Measurements from ENCODE around the gene TMEM132D.
A peak's percentile ranks its signal among the peaks of the same experiment; 100 is the strongest.

Gene TMEM132D

GRCh38 chr12:129257524-129257923, 646.3 kb downstream of the TMEM132D start:
- TF ChIP-seq ZNF707 (tag by site-specific recombination; IDR thresholded peaks at IDR 0.05) (no peak), SCRT1 (tag by site-specific recombination; IDR thresholded peaks at IDR 0.05; ENCODE audit: borderline replicate concordance) (no peak), ZNF473 (tag by site-specific recombination; IDR thresholded peaks at IDR 0.05) (no peak), ZNF843 (tag by site-specific recombination; IDR thresholded peaks at IDR 0.05) (no peak), ZNF292 (tag by site-specific recombination; IDR thresholded peaks at IDR 0.05; ENCODE audit: borderline replicate concordance, low read depth) (no peak), ZBTB21 (tag by site-specific recombination; IDR thresholded peaks at IDR 0.05) (no peak)
- POLR2A ChIA-PET: no interaction called here
- no peak overlapping the region for H3K27ac ChIP-seq (ENCODE audit: extremely low read depth, low read depth, low read length)
- no peak overlapping the region for H3K4me3 ChIP-seq (ENCODE audit: low read depth, low read length)
- CTCF ChIA-PET: no interaction called here
- H3K4me1 ChIP-seq (ENCODE audit: control insufficient read depth, insufficient read depth, low read length): no peaks in the 10 kb centered on the region
- H3K9me3 ChIP-seq (ENCODE audit: control insufficient read depth, insufficient read depth, low read depth, low read length): no peaks in the 10 kb centered on the region; the same call in 1 of the 2 replicates
- H3K36me3 ChIP-seq (ENCODE audit: control insufficient read depth in 2 of 2, insufficient read depth in 1 of 2, low read length in 2 of 2): no peaks in the 10 kb centered on the region

DNA sequence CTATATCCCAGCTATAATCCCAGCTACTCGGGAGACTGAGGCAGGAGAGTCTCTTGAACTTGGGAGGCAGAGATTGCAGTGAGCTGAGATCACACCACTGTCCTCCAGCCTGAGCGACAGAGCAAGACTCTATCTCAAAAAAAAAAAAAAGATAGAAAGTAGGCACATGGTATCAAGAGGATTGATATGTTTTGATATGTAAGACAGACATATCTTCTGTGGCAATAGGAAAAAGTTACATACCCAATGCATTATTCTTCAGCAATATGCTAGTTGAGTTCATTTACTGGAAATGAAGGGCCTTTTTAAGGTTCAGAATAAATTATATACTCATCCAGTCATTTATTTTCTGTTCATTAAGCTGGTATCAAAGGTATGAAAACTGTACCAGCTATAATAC, 657.2 kb downstream of the TMEM132D start:
- H3K4me3 ChIP-seq (ENCODE audit: low read depth, low read length): no peak overlapping the region
- POLR2A ChIA-PET: no interaction called here
- no peaks in the 10 kb centered on the region for H3K36me3 ChIP-seq (ENCODE audit: control insufficient read depth in 2 of 2, insufficient read depth in 1 of 2, low read length in 2 of 2)
- H3K9me3 ChIP-seq (ENCODE audit: control insufficient read depth, insufficient read depth, low read depth, low read length): no peaks in the 10 kb centered on the region
- H3K27ac ChIP-seq (ENCODE audit: extremely low read depth, low read depth, low read length): no peak overlapping the region
- CTCF ChIA-PET: no interaction called here
- H3K4me1 ChIP-seq (ENCODE audit: control insufficient read depth, insufficient read depth, low read length): no peaks in the 10 kb centered on the region
- TF ChIP-seq SCRT2 (tag by site-specific recombination; IDR thresholded peaks at IDR 0.05): no peak

DNA sequence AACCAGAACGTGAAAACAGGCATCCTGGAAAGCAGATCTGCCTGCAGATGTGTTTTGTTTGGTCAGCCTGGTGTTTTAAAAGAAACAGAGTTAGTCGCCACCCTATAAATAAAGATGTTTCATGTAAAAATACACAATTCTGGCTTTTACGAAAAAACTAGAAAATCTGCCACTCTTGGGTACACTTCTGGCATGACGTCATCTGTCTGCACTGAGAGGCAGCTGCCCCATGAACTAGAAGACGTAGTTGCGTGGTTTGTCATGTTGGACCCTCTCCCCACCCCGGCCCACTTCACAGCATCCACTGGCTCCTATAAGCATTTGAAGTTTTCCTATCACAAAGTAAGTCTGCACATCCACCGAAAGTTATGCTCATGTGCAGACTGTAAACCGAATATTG, 658.1 kb downstream of the TMEM132D start:
- TF ChIP-seq, protein P1, sequence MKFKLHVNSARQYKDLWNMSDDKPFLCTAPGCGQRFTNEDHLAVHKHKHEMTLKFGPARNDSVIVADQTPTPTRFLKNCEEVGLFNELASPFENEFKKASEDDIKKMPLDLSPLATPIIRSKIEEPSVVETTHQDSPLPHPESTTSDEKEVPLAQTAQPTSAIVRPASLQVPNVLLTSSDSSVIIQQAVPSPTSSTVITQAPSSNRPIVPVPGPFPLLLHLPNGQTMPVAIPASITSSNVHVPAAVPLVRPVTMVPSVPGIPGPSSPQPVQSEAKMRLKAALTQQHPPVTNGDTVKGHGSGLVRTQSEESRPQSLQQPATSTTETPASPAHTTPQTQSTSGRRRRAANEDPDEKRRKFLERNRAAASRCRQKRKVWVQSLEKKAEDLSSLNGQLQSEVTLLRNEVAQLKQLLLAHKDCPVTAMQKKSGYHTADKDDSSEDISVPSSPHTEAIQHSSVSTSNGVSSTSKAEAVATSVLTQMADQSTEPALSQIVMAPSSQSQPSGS (tag by site-specific recombination; IDR thresholded peaks at IDR 0.05; ENCODE audit: low read depth): peak; percentile 61
- no peak for TF ChIP-seq FEZF1 (tag by site-specific recombination; IDR thresholded peaks at IDR 0.05)
- POLR2A ChIA-PET: no interaction called here
- no peaks in the 10 kb centered on the region for H3K36me3 ChIP-seq (ENCODE audit: control insufficient read depth in 2 of 2, insufficient read depth in 1 of 2, low read length in 2 of 2)
- no peak overlapping the region for H3K4me3 ChIP-seq (ENCODE audit: low read depth, low read length)
- CTCF ChIA-PET: no interaction called here
- no peak overlapping the region for H3K27ac ChIP-seq (ENCODE audit: extremely low read depth, low read depth, low read length)
- no peaks in the 10 kb centered on the region for H3K9me3 ChIP-seq (ENCODE audit: control insufficient read depth, insufficient read depth, low read depth, low read length)
- no peaks in the 10 kb centered on the region for H3K4me1 ChIP-seq (ENCODE audit: control insufficient read depth, insufficient read depth, low read length)

DNA sequence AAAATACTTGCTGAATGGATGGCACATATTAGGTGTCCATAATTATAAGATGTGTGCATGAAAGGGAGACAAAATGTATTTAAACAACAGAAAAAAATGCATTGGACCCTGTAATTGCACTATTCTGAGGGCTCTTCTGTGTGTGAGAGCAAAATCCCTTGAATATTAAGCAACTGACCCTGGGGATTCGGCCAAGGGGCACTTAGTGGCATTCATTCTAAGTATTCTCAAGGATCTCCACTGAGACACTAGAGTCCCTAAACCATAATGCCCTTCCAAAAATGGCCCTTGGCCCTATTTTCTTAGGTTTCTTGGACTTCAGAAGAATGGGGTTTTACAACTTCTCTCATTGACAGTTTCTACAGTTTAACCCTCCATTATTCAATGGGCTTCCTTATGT, 662.0 kb downstream of the TMEM132D start:
- CTCF ChIA-PET: no interaction called here
- Histone ChIP-seq H3K4me1 (ENCODE audit: control insufficient read depth, insufficient read depth, low read length) (no peaks in the 10 kb centered on the region), H3K27ac (ENCODE audit: extremely low read depth, low read depth, low read length) (no peak overlapping the region), H3K4me3 (ENCODE audit: low read depth, low read length) (no peak overlapping the region), H3K36me3 (ENCODE audit: control insufficient read depth in 2 of 2, insufficient read depth in 1 of 2, low read length in 2 of 2) (no peaks in the 10 kb centered on the region), H3K9me3 (ENCODE audit: control insufficient read depth, insufficient read depth, low read depth, low read length) (no peaks in the 10 kb centered on the region)
- POLR2A ChIA-PET: no interaction called here
- TF ChIP-seq ZNF473 (tag by site-specific recombination; IDR thresholded peaks at IDR 0.05): no peak
- no peak for TF ChIP-seq ZNF146 (tag by site-specific recombination; IDR thresholded peaks at IDR 0.05)
- no peak for TF ChIP-seq ZNF112 (tag by site-specific recombination; IDR thresholded peaks at IDR 0.05)
- TF ChIP-seq ZNF335 (tag by site-specific recombination; conservative IDR thresholded peaks at IDR 0.05): no peak
- TF ChIP-seq GLIS1 (tag by site-specific recombination; IDR thresholded peaks at IDR 0.05): no peak
- no peak for TF ChIP-seq PRDM4 (tag by site-specific recombination; IDR thresholded peaks at IDR 0.05)

Data from HEK293 (cell line).